HFFc6 (cell line): ENCODE measurements around the gene CDS2. TPM values are rescaled to one million over a fixed set of nuclear protein-coding genes. Genes with fewer than 3 reads are reported as not detected.

Source experiments
- DNase-seq: peaks from one replicate; pipeline ENCODE4 v3.0.0-alpha.2; 2018
- H3K27ac Mint-ChIP-seq: 2 replicates; pipeline ENCODE4 v1.8.0; 2020; ENCODE audit warnings: mild to moderate bottlenecking, mixed read lengths
- H3K27me3 Mint-ChIP-seq: 2 replicates; pipeline ENCODE4 v1.8.0; 2021; ENCODE audit warnings: mild to moderate bottlenecking, moderate library complexity, mixed read lengths; ENCODE audit not compliant: insufficient read depth
- H3K36me3 Mint-ChIP-seq: 2 replicates; pipeline ENCODE4 v1.8.0; 2021; ENCODE audit warnings: low read depth, mixed read lengths
- H3K4me1 Mint-ChIP-seq: 2 replicates; pipeline ENCODE4 v1.8.0; 2020; ENCODE audit warnings: low read depth, mixed read lengths
- H3K4me3 Mint-ChIP-seq: 2 replicates; pipeline ENCODE4 v1.8.0; 2020; ENCODE audit warnings: mild to moderate bottlenecking, moderate library complexity, mixed read lengths
- H3K9me3 Mint-ChIP-seq: 2 replicates; pipeline ENCODE4 v1.8.0; 2020; ENCODE audit warnings: mild to moderate bottlenecking, mixed read lengths
- total RNA-seq, 6 experiments: library from RNA; stranded (reverse); fragmentation: NEBNext Ultra II Directional; extraction: Animal tissue kit (Norgen Biotek cat#: 25700); gene quantifications; 2 replicates in 1 of 6; 3 replicates in 5 of 6; pipeline ENCODE4 v1.2.3, GENCODE V29; 2021
- TF ChIP-seq, protein P1 (sequence below): fragments of 200-600 bp; sonication (generic); IDR thresholded peaks from 2 replicates; pipeline ENCODE4 v1.5.0; 2021; ENCODE audit warnings: antibody characterized with exemption, mild to moderate bottlenecking

Gene CDS2
- total RNA-seq, 6 experiments from 2014 or later: 36.6 to 42.5 (median 39.2) TPM

DNA sequence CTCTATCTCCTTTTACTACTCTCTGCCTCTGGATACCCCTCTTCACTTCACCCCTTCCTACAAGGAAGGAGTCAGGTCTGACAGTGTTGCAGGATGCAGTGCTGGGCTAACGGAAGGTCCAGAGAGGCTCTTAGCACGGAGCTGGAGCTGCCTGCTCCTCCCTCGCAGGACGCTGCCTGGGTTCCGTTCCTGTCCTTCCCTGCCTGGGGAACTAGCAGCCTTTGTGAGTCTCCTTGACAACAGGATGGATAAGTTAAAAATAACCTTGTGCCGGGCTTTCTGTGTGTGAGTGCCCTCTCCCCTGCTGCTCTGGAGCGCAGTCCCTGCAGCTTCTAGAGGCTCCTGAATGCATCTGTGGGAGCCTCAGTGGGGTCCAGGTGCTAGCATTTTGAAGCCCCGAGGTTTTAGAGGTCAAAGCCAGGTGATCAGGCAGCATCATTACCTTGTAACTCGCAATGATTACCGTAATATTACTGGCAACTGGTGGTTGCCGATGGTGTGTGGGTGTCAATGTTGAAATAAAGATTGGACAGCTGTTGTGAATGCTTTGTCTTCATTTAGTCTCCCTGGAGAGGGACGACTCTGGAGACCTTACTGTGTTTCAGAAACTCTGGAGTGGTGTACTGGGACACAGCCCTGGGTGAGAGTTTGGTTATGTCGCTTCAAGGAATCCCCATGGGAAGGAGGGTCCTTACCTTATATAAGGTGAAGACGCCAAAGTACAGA lies 44.4 kb downstream of the CDS2 start:
- no peaks in the 10 kb centered on the region; the same call in 1 of the 2 replicates for H3K27me3 Mint-ChIP-seq
- TF ChIP-seq, protein P1, sequence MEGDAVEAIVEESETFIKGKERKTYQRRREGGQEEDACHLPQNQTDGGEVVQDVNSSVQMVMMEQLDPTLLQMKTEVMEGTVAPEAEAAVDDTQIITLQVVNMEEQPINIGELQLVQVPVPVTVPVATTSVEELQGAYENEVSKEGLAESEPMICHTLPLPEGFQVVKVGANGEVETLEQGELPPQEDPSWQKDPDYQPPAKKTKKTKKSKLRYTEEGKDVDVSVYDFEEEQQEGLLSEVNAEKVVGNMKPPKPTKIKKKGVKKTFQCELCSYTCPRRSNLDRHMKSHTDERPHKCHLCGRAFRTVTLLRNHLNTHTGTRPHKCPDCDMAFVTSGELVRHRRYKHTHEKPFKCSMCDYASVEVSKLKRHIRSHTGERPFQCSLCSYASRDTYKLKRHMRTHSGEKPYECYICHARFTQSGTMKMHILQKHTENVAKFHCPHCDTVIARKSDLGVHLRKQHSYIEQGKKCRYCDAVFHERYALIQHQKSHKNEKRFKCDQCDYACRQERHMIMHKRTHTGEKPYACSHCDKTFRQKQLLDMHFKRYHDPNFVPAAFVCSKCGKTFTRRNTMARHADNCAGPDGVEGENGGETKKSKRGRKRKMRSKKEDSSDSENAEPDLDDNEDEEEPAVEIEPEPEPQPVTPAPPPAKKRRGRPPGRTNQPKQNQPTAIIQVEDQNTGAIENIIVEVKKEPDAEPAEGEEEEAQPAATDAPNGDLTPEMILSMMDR: no peak
- H3K36me3 Mint-ChIP-seq: no peaks in the 10 kb centered on the region; the same call in 1 of the 2 replicates
- no peak overlapping the region for H3K4me3 Mint-ChIP-seq
- peaks cover 12% of the 10 kb centered on the region for H3K4me1 Mint-ChIP-seq
- H3K9me3 Mint-ChIP-seq: no peaks in the 10 kb centered on the region
- no peak overlapping the region for H3K27ac Mint-ChIP-seq
- no peak for DNase-seq

DNA sequence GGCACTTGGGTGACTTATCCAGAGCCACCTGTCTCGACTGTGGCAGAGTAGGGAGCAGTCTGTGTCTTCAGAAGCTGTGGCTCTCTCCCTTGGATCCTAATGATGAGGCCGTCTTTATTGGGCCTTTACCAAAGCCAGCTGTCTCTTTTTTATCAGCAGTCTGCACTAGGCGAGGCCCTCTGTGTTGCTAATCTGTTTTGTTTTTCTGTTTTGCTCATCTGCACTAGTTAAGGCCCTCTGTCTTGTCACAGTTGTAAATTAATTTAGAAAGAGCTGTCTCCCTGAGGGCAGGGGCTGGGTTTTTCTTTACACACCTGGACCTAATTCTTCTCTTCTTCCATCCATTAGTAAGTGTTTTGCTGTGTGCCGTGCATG lies 45.0 kb downstream of the CDS2 start:
- peaks cover 12% of the 10 kb centered on the region for H3K4me1 Mint-ChIP-seq
- DNase-seq: no peak
- H3K36me3 Mint-ChIP-seq: no peaks in the 10 kb centered on the region; the same call in 1 of the 2 replicates
- no peak overlapping the region for H3K27ac Mint-ChIP-seq
- no peak overlapping the region for H3K4me3 Mint-ChIP-seq
- no peaks in the 10 kb centered on the region for H3K9me3 Mint-ChIP-seq
- TF ChIP-seq, protein P1: no peak
- no peaks in the 10 kb centered on the region; the same call in 1 of the 2 replicates for H3K27me3 Mint-ChIP-seq

DNA sequence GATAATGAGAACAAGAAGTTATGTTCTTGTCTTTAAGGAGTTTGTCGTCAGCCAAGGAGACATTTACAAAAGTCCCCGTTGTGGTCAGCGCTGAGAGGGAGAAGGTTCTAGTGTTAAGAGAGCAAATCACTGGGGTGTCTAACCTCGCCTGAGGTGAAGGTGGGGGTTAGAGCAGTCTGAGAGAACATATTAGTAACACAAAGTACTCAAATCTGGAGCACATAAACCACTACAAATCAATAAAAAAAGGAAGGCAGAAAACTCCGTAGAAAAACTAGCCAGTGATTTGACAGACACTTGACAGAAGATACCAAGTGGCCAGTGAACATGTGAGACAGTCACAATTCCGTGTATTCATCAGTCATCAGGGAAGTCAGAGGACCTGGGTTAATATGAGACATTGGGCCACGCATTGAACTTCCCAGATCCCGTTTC lies 45.4 kb downstream of the CDS2 start:
- TF ChIP-seq, protein P1: no peak
- peaks cover 12% of the 10 kb centered on the region for H3K4me1 Mint-ChIP-seq
- no peak for DNase-seq
- no peaks in the 10 kb centered on the region; the same call in 1 of the 2 replicates for H3K27me3 Mint-ChIP-seq
- H3K27ac Mint-ChIP-seq: no peak overlapping the region
- H3K9me3 Mint-ChIP-seq: no peaks in the 10 kb centered on the region
- H3K36me3 Mint-ChIP-seq: no peaks in the 10 kb centered on the region; the same call in 1 of the 2 replicates
- H3K4me3 Mint-ChIP-seq: no peak overlapping the region

DNA sequence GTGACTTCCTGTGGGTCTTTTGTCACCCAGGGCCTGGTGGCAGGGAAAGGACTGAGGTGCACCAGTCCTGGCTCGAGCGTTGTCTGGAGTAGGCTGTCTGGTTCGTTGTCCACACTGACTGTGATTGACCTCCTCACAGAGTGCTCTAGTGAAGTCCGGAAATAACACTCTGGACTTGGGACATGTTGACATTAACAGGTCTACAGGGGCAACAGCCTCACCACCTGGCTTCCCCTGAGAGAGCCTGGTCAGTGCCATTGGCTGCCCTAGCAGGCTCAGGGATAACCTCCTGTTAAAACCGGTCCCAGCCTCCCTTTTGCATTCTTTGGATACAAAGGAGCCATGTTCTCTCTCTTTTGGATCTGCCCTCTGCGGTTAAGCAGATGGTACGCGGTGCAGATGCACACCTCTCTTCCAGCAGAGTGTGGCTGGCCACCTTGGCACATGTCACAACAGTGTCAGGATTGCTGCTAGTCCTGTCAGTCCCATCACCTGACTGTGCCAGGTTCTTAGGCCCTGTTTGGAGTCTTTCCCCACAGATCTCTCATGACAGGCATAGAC lies 46.2 kb downstream of the CDS2 start:
- no peaks in the 10 kb centered on the region for H3K9me3 Mint-ChIP-seq
- DNase-seq: no peak
- H3K36me3 Mint-ChIP-seq: no peaks in the 10 kb centered on the region; the same call in 1 of the 2 replicates
- H3K27me3 Mint-ChIP-seq: no peaks in the 10 kb centered on the region; the same call in 1 of the 2 replicates
- no peak overlapping the region for H3K27ac Mint-ChIP-seq
- peaks cover 12% of the 10 kb centered on the region for H3K4me1 Mint-ChIP-seq
- H3K4me3 Mint-ChIP-seq: no peak overlapping the region
- TF ChIP-seq, protein P1: no peak

DNA sequence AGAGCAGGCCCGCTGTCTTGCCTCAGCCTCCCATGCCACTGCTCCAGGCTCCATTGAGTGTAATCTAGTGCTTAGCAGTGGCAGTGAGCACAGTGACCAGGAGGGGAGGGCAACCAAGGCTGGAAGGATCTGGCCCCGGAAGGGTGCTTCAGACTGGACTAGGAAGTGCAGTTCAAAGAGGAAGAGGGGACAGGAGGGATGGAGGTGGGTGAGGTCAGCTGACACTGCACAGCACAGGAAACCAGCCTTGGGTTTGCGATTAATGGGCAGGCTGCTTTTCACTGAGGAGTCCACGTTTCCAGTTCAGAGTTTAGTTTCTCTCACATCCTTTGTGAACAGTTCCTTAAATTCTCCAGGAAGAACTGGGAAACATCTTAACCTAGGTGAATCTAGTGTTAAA lies 46.9 kb downstream of the CDS2 start:
- DNase-seq: no peak
- no peaks in the 10 kb centered on the region for H3K9me3 Mint-ChIP-seq
- H3K4me1 Mint-ChIP-seq: peaks cover 9% of the 10 kb centered on the region
- H3K27ac Mint-ChIP-seq: no peak overlapping the region
- H3K27me3 Mint-ChIP-seq: no peaks in the 10 kb centered on the region; the same call in 1 of the 2 replicates
- TF ChIP-seq, protein P1: no peak
- no peaks in the 10 kb centered on the region; the same call in 1 of the 2 replicates for H3K36me3 Mint-ChIP-seq
- H3K4me3 Mint-ChIP-seq: no peak overlapping the region
